ENCODE results near the gene CACNG3. TPM values are rescaled to one million over a fixed set of nuclear protein-coding genes. Genes with fewer than 3 reads are reported as not detected.

CACNG3 gene
- total and polyA plus RNA-seq, 10 donors, result not detected

GRCh38 chr16:24347556-24347955 lies 91.4 kb downstream of the CACNG3 start:
- Histone ChIP-seq H3K4me3 (no peak overlapping the region), H3K4me1 (no peaks in the 10 kb centered on the region), H3K9me3 (no peaks in the 10 kb centered on the region), H3K27me3 (replicated peaks in 1 of 7) (peaks cover 0 to 8% (median 0%) of the 10 kb centered on the region in 7 donors), H3K36me3 (no peaks in the 10 kb centered on the region), H3K27ac (no peak overlapping the region)
- intact Hi-C loops (cut with DNase I; ENCODE audit: low total_unique reads), result no loop called here
- WGBS, 5 donors, result 48 to 67% (median 55%) methylated on average over 2 of the region's 2 CpGs
- no peak for TF ChIP-seq POLR2AphosphoS5 (IDR thresholded peaks at IDR 0.05)
- TF ChIP-seq POLR2A (IDR thresholded peaks at IDR 0.05), result no peak
- TF ChIP-seq, protein P1, sequence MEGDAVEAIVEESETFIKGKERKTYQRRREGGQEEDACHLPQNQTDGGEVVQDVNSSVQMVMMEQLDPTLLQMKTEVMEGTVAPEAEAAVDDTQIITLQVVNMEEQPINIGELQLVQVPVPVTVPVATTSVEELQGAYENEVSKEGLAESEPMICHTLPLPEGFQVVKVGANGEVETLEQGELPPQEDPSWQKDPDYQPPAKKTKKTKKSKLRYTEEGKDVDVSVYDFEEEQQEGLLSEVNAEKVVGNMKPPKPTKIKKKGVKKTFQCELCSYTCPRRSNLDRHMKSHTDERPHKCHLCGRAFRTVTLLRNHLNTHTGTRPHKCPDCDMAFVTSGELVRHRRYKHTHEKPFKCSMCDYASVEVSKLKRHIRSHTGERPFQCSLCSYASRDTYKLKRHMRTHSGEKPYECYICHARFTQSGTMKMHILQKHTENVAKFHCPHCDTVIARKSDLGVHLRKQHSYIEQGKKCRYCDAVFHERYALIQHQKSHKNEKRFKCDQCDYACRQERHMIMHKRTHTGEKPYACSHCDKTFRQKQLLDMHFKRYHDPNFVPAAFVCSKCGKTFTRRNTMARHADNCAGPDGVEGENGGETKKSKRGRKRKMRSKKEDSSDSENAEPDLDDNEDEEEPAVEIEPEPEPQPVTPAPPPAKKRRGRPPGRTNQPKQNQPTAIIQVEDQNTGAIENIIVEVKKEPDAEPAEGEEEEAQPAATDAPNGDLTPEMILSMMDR (IDR thresholded peaks at IDR 0.05 in 8 of 11, conservative IDR thresholded peaks at IDR 0.05 in 3 of 11), result no peak
- DNase-seq, result no peak

- no peak overlapping the region for H3K27ac ChIP-seq
- H3K4me1 ChIP-seq, result no peaks in the 10 kb centered on the region
- intact Hi-C loops (cut with DNase I; ENCODE audit: low total_unique reads), result no loop called here
- no peak for DNase-seq
- no peak overlapping the region for H3K4me3 ChIP-seq
- no peaks in the 10 kb centered on the region for H3K36me3 ChIP-seq
- TF ChIP-seq POLR2AphosphoS5 (IDR thresholded peaks at IDR 0.05), result no peak
- TF ChIP-seq POLR2A (IDR thresholded peaks at IDR 0.05), result no peak
- TF ChIP-seq, protein P1 (IDR thresholded peaks at IDR 0.05 in 8 of 11, conservative IDR thresholded peaks at IDR 0.05 in 3 of 11), result no peak
- WGBS, 5 donors, result 57 to 72% (median 62%) methylated on average over 9 of the region's 9 CpGs
- H3K9me3 ChIP-seq, result no peaks in the 10 kb centered on the region
- H3K27me3 ChIP-seq (replicated peaks in 1 of 7), result peaks cover 0 to 8% (median 0%) of the 10 kb centered on the region in 7 donors
Observed at GRCh38 chr16:24348545-24349290, 92.6 kb downstream of the CACNG3 start.

DNA sequence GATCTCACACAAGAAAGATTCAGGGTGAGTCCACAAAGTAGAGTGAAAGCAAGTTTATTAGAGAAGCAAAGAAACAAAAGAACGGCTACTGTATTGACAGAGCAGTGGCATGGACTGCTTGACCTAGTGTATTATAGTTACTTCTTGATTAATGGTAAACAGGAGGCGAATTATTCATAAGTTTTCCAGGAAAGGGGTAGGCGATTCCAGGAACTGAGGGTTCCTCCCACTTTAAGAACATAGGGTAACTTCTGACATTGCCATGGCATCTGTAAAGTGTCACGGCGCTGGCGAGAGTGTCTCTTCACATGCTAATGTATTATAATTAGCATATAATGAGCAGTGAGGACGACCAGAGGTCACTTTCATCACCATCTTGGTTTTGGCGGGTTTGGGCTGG lies 93.2 kb downstream of the CACNG3 start:
- WGBS, 5 donors, result 60 to 74% (median 68%) methylated on average over 8 of the region's 8 CpGs
- H3K36me3 ChIP-seq, result no peaks in the 10 kb centered on the region
- H3K27me3 ChIP-seq (replicated peaks in 1 of 7), result peaks cover 0 to 8% (median 0%) of the 10 kb centered on the region in 7 donors
- H3K27ac ChIP-seq, result no peak overlapping the region
- H3K4me3 ChIP-seq, result no peak overlapping the region
- DNase-seq, result no peak
- TF ChIP-seq POLR2AphosphoS5 (IDR thresholded peaks at IDR 0.05), result no peak
- TF ChIP-seq POLR2A (IDR thresholded peaks at IDR 0.05), result no peak
- TF ChIP-seq, protein P1 (IDR thresholded peaks at IDR 0.05 in 8 of 11, conservative IDR thresholded peaks at IDR 0.05 in 3 of 11), result no peak
- no peaks in the 10 kb centered on the region for H3K9me3 ChIP-seq
- no peaks in the 10 kb centered on the region for H3K4me1 ChIP-seq
- intact Hi-C loops (cut with DNase I; ENCODE audit: low total_unique reads), result no loop called here

GRCh38 chr16:24352746-24353145 lies 96.6 kb downstream of the CACNG3 start:
- 71 to 85% (median 80%) methylated on average over 5 of the region's 5 CpGs for WGBS, 5 donors
- DNase-seq, result no peak
- Histone ChIP-seq H3K27me3 (replicated peaks in 1 of 7) (peaks cover 0 to 14% (median 0%) of the 10 kb centered on the region in 7 donors), H3K4me3 (no peak overlapping the region), H3K4me1 (no peaks in the 10 kb centered on the region), H3K36me3 (no peaks in the 10 kb centered on the region), H3K9me3 (no peaks in the 10 kb centered on the region), H3K27ac (no peak overlapping the region)
- intact Hi-C loops (cut with DNase I; ENCODE audit: low total_unique reads), result no loop called here
- no peak for TF ChIP-seq POLR2A (IDR thresholded peaks at IDR 0.05)
- TF ChIP-seq POLR2AphosphoS5 (IDR thresholded peaks at IDR 0.05), result no peak
- TF ChIP-seq, protein P1 (IDR thresholded peaks at IDR 0.05 in 8 of 11, conservative IDR thresholded peaks at IDR 0.05 in 3 of 11), result no peak

All from spleen (tissue), 11 donors.